ENCODE results near the gene FXYD3.

Gene FXYD3

DNA sequence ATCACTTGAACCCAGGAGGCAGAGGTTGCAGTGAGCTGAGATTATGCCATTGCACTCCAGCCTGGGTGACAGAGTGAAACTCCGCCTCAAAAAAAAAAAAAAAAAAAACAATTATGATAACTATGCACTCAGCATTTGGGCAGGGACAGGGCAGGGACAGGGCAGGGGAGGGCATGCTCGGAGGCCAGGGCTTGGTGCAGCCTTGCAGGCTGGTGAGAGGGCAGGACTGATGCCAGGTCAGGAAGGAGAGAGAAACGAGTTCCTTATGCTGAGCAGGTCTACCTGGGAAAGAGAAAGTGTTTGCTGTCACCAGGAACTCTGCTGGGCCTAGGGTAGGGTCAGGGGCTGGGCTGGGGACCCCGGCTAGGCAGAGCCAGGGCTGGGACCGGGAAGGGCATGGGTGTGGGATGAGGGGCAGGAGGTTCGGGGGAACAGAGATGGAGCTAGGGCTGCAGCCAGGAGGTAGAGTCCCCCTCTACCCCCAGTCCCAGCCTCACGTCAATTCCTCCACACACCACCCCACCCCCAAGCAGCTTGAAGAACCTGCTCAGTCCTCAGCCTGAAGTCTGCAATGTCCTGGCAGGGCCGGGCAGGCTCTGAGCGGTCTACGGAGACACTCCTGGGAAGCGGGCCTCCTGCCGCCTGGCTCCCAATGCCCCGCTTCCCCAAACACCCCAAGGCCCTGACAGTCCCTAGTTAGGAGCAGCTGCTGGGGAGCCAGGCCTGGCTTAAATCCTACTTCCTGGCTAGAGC, 2.8 kb downstream of the FXYD3 start:
- no peak overlapping the region for H3K4me3 ChIP-seq (replicated peaks; ENCODE audit: low read depth, low read length)
- no peak for TF ChIP-seq CTCF (IDR thresholded peaks at IDR 0.05; ENCODE audit: low read depth, low read length, missing control alignments)
- no peak for DNase-seq (ENCODE audit: extremely low read depth, low read depth)

DNA sequence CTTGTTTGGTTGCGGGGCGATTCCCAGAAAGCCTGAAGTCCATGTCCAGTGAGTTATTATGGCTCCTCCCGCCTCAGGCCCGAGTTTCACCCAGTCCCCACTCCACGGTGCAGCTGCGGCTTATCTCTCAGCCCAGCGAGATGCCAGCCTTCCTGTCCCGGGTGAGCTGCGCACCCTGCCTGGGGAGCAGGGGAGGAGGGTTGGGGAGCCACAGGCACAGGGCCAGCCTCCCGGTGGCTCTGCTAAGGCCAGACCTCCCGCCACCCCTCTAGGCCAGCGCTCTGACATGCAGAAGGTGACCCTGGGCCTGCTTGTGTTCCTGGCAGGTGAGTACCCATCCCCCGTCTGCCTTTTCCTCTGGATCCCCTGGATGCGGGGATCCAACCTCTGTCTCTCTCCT, 3.5 kb downstream of the FXYD3 start:
- no peak for DNase-seq (ENCODE audit: extremely low read depth, low read depth)
- TF ChIP-seq CTCF (IDR thresholded peaks at IDR 0.05; ENCODE audit: low read depth, low read length, missing control alignments) = no peak
- no peak overlapping the region for H3K4me3 ChIP-seq (replicated peaks; ENCODE audit: low read depth, low read length)

GRCh38 chr19:35119578-35120155, 4.0 kb downstream of the FXYD3 start:
- DNase-seq (ENCODE audit: extremely low read depth, low read depth) = no peak
- TF ChIP-seq CTCF (IDR thresholded peaks at IDR 0.05; ENCODE audit: low read depth, low read length, missing control alignments) = no peak
- no peak overlapping the region for H3K4me3 ChIP-seq (replicated peaks; ENCODE audit: low read depth, low read length)

DNA sequence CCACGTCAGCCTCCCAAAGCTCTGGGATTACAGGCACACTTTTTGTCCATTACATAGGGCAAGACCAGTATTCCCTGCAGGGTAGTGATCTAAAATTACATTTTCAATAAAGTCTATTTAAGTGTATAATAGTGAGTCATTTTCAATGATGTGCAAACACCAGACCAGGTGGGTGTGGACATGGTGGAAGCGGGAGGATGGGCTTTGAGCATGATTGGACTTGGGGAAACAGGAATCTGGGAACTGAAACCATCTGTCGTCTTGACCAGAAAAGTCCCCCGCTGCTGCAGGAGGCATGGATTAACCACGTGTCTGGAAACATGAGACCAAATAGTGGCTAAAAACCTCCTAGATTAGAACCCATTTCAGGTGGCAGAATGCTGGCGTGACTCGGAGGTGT, 4.9 kb downstream of the FXYD3 start:
- no peak overlapping the region for H3K4me3 ChIP-seq (replicated peaks; ENCODE audit: low read depth, low read length)
- peak; percentile 90 for DNase-seq (ENCODE audit: extremely low read depth, low read depth)

GRCh38 chr19:35120898-35121297, 5.3 kb downstream of the FXYD3 start:
- no peak for DNase-seq (ENCODE audit: extremely low read depth, low read depth)
- H3K4me3 ChIP-seq (replicated peaks; ENCODE audit: low read depth, low read length) = no peak overlapping the region

More for the DNA sequence above, 4.9 kb downstream of the FXYD3 start:
- no peak for TF ChIP-seq CTCF (IDR thresholded peaks at IDR 0.05; ENCODE audit: low read depth, low read length, missing control alignments)

GRCh38 chr19:35122687-35123551, 7.3 kb downstream of the FXYD3 start:
- no peak overlapping the region for H3K4me3 ChIP-seq (replicated peaks; ENCODE audit: low read depth, low read length)
- DNase-seq (ENCODE audit: extremely low read depth, low read depth) = no peak
- TF ChIP-seq CTCF (IDR thresholded peaks at IDR 0.05; ENCODE audit: low read depth, low read length, missing control alignments) = no peak

More at GRCh38 chr19:35120898-35121297, 5.3 kb downstream of the FXYD3 start:
- no peak for TF ChIP-seq CTCF (IDR thresholded peaks at IDR 0.05; ENCODE audit: low read depth, low read length, missing control alignments)

Data from HFF-Myc (cell line).